CD4-positive, alpha-beta T cell treated with Interferon gamma for 1 hour (primary cell): ENCODE measurements around the gene DPPA2.

ENCODE experiments used
- DNase-seq: peaks from one replicate; pipeline ENCODE4 v3.0.0-alpha.2; 2020

Gene DPPA2

GRCh38 chr3:109313061-109313460 lies 3.3 kb downstream of the DPPA2 start:
- DNase-seq = no peak

DNA sequence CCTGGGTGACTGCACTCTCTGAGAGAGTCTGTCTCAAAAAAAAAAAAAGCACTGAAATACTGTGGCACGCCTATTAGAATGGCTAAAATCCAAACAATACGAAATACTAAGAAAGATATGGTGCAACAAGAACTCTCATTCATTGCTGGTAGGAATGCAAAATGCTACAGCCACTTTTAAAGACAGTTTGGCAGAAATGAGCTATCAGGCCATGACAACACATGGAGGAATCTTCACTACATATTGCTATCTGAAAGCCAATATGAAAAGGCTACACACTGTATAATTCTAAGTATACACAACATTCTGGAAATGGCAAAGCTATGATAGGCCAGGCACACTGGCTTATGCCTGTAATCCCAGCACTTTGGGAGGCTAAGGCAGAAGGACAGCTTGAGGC lies 18.8 kb downstream of the DPPA2 start:
- no peak for DNase-seq

- DNase-seq = no peak
Observed at GRCh38 chr3:109284071-109284470, 32.2 kb downstream of the DPPA2 start.

DNA sequence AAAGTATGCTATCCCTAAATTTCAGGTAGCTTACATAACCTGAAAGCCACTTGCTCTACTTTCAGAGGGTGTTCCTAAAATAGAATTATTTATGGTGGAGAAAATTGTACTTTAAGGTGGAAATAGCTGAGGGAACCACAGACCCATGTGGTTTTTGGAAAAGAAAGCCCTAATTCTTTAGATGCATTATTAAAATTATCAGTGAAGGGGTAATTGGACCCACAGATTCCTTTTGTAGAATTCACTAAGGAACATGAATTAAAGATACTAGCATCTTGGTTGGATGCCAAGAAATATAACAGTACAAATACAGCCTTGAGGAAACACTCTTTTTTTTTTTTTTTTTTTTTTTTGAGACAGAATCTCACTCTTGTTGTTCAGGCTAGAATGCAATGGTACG lies 37.8 kb downstream of the DPPA2 start:
- DNase-seq = no peak

DNA sequence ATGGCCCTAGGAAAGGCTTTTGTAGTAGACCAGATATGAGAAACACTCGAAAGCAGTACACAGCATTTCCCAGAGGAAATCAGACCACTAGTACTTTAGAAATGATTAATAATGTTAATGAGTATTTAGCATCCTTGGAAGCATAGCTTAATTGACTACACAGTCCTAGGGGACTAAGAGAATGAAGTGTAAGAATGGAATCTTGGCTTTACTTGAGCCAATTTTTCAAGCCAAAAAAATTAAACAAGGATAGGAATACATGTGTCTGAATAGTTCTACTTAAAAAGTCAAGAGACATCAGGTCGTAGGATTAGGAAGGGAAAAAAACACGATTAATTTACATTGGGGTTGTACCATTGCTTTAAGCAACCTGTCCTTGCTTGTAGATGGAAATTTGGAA lies 38.2 kb downstream of the DPPA2 start:
- no peak for DNase-seq

GRCh38 chr3:109275702-109276293 lies 40.5 kb downstream of the DPPA2 start:
- no peak for DNase-seq

GRCh38 chr3:109270779-109271178 lies 45.5 kb downstream of the DPPA2 start:
- no peak for DNase-seq

- no peak for DNase-seq
Observed at GRCh38 chr3:109269577-109270275, 46.6 kb downstream of the DPPA2 start.

- no peak for DNase-seq
Observed at GRCh38 chr3:109268181-109268580, 48.1 kb downstream of the DPPA2 start.

GRCh38 chr3:109265295-109265694 lies 51.0 kb downstream of the DPPA2 start:
- DNase-seq = no peak

- DNase-seq = no peak
Observed at GRCh38 chr3:109257269-109257668, 59.0 kb downstream of the DPPA2 start.

GRCh38 chr3:109254770-109255169 lies 61.5 kb downstream of the DPPA2 start:
- DNase-seq = no peak

- DNase-seq = no peak
Observed at GRCh38 chr3:109252641-109253040, 63.7 kb downstream of the DPPA2 start.
